Prostate gland (tissue), 2 donors: Measurements from ENCODE around the gene ACVR1C.
A peak's percentile ranks its signal among the peaks of the same experiment; 100 is the strongest.

Experiments used
- CTCF ChIP-seq, 4 experiments: fragments of 200-600 bp in 2 of 4; fragments of 450-650 bp in 2 of 4; sonication (generic) in 2 of 4; IDR thresholded peaks; 1 replicate in 3 of 4; 2 replicates in 1 of 4; pipeline ENCODE4 v1.5.1; 2016 to 2019; ENCODE audit warnings: antibody characterized with exemption in 4 of 4, mild to moderate bottlenecking in 2 of 4, moderate library complexity in 2 of 4
- POLR2A ChIP-seq: fragments of 450-650 bp; IDR thresholded peaks from one replicate; pipeline ENCODE4 v1.6.1; 2016; ENCODE audit warnings: antibody characterized with exemption, mild to moderate bottlenecking
- POLR2AphosphoS5 ChIP-seq: sonication (generic); formaldehyde crosslinking; IDR thresholded peaks from one replicate; pipeline ENCODE4 v1.6.1; 2017; ENCODE audit warnings: antibody characterized with exemption

GRCh38 chr2:157592948-157593347 is 35.7 kb downstream of the ACVR1C start:
- TF ChIP-seq CTCF (IDR thresholded peaks at IDR 0.05) (peak in 1 of 4 experiments; percentile 6), POLR2A (no peak), POLR2AphosphoS5 (no peak)
